ENCODE data around the gene RUBCN.
"Not testable (repeated sequence)": the region's sequence is repeated elsewhere in the genome, so short reads cannot be mapped to it uniquely, and the experiment has no call there.

RUBCN gene

GRCh38 chr3:197658706-197659105, 78.0 kb downstream of the RUBCN start:
- DNase-seq (ENCODE audit: low read depth in 2 of 2) = not testable (repeated sequence)

DNA sequence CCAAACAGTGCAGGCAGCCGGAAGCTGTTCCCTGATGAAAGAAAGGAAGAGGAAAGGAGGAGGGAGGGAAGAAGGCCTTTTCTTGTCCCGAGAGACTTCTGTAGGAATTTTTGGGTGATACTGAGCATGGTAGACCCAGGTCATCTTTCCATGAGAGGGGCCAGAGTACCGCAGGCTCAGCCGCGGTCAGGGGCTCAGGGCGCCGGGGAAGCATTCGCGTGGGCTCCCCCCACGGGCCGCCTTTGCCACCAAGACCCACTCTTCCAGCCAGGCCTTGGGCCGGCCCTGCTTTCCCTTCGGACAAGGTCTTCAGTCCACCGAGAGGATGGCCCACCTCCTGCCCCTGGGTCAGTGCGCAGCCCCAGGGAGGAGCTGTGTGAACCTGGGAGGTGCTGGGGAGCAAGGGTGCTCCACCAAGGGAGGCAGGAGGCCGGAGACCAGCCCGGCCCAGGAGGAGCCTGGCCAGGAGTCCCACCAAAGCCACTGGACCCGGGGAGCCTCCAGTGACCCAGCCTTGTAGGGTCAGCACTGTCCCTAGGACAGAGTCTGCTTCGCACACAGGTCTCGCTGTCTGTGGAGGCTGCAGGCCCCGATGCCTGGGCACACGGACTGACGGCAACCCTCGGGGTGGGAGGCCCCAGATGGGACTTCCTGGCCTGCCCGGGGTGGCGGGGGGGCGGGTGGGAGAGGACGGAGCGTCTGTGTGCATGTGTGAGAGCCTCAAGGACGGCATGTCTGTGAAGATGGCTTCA, 79.0 kb downstream of the RUBCN start:
- DNase-seq (ENCODE audit: low read depth in 2 of 2) = not testable (repeated sequence)

GRCh38 chr3:197656960-197657359, 79.7 kb downstream of the RUBCN start:
- DNase-seq (ENCODE audit: low read depth in 2 of 2) = not testable (repeated sequence)

- DNase-seq (ENCODE audit: low read depth in 2 of 2) = not testable (repeated sequence)
These were observed 80.6 kb downstream of the RUBCN start for GRCh38 chr3:197656129-197656528.

GRCh38 chr3:197654998-197655330, 81.7 kb downstream of the RUBCN start:
- DNase-seq (ENCODE audit: low read depth in 2 of 2) = not testable (repeated sequence)

DNA sequence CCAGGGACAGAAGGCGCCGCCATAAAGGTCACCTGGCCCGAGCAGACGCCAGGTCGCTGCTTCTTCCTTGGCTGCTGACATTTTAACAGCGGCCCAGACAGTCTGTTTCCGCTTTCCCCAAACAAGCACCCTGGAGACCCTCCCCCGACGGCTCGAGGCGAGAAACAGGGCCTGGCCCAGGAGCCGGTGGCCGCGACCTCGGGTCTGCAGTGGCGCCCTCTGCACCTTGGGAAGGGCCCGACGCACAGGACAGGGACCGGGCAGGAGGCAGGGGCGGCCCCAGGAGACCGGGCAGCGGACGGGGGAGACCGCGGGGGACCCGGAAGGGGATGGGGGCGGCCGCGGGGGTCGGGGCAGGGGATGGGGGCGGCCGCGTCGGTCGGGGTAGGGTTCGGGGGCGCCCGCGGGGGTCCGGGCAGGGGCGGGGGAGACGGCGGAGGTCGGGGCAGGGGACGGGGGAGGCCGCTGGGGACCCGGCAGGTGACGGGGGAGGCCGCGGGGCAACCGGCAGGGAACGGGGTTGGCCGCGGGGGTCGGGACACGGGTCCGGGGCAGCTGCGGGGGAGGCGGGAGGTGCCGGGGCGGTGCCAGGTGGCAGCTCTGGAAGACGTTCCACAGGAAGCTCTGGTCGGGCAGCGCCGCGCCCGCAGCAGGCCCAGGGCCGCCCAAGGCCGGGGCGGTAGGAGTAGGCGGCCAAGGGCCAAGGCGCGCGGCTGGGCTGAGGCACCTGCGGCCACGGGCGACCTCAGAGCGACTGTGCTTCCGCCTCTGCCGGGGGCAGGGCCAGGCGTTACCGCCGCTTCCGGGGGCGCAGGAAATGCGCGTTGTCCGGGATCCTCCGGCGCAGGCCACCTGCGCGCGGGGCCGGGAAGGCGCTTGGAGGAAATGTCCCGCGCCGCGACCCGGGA, 82.4 kb downstream of the RUBCN start:
- DNase-seq (ENCODE audit: low read depth in 2 of 2) = peak in 1 of 2 donors; percentile 31

DNA sequence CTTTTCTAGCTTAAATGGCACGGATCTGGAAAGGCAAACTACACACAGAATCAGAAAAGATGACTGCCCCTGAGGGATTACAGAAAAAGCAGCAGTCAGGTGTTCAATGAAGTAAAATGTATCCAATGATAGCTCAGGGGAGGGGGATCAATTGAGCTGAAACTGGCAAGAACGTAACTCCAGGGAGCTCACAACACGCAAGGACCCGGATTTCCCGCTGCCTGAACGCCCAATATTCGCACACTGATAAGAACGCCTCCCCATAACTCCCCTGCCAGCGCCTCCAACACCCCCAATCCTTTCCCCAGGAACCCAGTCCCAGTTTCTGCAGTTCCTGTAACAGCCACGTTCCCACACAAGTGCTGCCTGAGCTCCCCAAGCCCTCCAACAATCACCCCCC, 83.8 kb downstream of the RUBCN start:
- not testable (repeated sequence) for DNase-seq (ENCODE audit: low read depth in 2 of 2)

DNA sequence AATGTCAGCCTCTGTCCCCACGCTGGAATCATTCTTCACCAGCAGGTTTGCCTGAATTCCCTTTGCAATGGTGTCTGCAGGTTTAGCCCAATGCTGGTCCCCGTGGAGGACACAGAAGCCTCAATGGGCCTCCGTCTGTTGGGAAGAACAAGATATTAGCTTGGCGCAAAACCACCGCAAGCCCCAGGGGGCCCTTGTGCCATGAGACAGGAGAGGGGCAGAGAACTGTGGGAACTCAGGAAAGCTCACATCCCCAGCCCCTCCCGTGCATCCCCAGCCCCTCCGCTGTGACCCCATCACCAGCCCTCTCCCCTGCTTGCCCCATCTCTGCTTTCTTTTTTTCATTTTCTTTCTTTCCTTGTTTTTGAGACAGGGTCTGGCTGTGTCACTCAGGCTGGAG, 89.1 kb downstream of the RUBCN start:
- DNase-seq (ENCODE audit: low read depth in 2 of 2) = not testable (repeated sequence)

GRCh38 chr3:197647191-197647590, 89.5 kb downstream of the RUBCN start:
- not testable (repeated sequence) for DNase-seq (ENCODE audit: low read depth in 2 of 2)

GRCh38 chr3:197646294-197646693, 90.4 kb downstream of the RUBCN start:
- DNase-seq (ENCODE audit: low read depth in 2 of 2) = not testable (repeated sequence)

GRCh38 chr3:197637556-197637955, 99.1 kb downstream of the RUBCN start:
- DNase-seq (ENCODE audit: low read depth in 2 of 2) = not testable (repeated sequence)

DNA sequence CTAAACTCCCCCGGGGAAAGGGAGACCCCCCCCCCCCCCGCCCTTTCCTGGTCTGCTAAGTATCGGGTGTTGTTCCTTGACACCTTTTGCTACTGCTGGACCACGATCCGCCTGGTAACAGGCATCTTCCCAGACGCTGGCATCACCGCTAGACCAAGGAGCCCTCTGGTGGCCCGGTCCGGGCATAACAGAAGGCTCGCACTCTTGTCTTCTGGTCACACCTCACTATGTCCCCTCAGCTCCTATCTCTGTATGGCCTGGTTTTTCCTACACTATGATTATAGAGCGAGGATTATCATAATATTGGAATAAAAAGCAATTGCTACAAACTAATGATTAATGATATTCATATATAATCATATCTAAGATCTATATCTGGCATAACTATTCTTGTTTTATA, 104.7 kb downstream of the RUBCN start:
- not testable (repeated sequence) for DNase-seq (ENCODE audit: low read depth in 2 of 2)

DNA sequence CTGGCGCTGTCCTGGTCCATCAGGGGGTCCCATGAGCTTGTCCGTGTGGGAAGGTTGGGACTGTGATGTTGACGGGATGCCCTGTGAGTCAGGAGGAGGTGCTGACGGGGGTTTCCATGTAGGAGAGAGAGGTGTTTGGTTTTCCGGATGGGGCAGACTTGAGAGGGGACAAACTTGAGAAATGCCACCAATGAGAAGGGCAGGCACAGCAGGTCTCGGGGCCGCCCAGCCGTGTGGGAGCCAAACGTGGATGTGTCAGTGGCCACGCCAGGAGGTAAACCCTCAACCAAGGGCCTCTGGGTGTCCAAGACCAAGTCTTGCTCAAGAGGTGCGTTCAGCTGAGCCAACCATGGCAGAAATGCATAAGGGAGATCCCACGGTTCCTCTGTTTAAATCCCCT, 105.9 kb downstream of the RUBCN start:
- DNase-seq (ENCODE audit: low read depth in 2 of 2) = not testable (repeated sequence)

DNA sequence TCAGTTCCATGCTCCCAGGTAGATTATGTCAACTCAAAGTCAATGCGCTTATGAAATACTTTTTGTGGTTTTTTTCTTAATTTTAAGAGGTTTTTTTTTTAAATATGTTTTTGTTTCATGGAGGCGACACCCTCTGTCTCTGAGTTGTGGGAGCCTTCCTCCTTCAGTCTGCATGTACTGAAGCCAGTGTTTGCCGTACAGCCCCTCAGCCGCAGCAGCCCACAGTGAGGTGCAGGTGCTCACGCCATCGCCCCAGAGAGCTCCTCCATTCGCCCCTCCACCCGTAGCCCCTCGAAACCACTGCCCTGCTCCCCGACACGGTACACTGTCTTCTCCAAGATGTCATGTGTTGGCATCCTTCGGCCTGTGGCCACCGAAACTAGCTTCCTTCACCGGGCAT, 107.4 kb downstream of the RUBCN start:
- not testable (repeated sequence) for DNase-seq (ENCODE audit: low read depth in 2 of 2)

DNA sequence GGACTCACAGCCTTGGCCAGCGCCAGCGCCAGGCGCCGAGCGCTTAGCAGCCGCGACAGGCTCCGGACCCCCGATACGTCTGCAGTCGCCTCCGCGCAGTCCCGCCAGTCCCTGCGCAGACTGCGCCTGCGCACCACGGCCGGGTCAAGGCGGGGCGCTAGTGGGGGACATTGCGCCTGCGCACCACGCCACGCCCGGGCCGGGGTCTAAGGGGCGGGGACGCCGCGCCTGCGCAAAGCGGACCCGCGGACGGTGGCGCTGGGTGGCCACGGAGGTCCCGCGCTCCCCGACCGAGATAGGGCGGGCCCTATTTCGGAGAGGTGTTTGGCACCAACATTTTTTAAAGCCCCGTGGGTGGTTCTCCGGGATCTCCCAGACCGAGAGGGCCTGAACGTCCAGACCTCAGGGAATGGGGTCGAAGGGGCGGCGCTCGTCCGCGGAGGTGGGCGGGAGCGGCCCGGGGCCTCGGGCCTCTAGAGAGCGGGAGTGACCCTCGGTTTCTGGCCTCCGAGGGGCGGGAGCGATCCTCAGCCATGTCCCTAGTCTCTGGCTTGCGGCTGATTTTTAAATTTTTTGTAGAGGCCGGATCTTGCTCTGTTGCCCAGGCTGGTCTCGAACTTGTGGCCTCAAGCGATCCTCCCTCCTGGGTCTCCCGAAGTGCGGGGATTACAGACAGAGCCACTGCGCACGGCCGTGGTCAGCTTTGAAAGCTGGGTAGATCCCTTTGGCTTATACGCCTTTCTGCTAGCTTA, 108.8 kb downstream of the RUBCN start:
- peak; percentile 83 to 85 for DNase-seq (ENCODE audit: low read depth in 2 of 2)

DNA sequence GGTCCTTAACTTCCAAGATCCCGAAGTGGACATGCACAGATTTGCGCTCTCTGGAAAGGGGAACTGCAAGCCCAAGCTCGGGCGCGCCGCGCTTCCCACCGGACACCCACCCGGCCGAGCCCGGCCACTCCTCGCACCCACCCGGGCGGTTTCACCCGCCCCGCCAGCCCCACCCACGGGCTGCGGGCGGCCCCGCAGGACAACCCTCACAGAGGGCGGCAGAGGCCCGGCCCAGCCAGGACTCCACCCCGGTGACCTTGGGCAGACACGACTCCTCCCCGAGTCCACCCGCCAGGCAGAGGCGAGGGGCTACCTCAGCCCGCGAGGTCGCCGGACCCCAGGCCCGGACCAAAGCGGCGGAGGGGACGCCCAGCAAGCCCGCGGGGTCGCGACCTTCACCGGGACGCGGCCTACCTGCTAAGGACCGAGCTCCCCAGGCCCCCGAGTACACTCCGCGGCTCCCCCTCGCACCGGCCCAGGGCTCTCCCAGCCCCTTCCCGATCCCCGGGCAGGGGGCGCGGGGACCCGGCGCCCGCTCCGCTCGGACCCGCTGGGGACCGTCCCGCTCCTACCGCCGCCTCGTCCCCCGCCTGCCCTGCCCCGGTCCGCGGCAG, 109.4 kb downstream of the RUBCN start:
- DNase-seq (ENCODE audit: low read depth in 2 of 2) = not testable (repeated sequence)

- not testable (repeated sequence) for DNase-seq (ENCODE audit: low read depth in 2 of 2)
These were observed 110.1 kb downstream of the RUBCN start for GRCh38 chr3:197626404-197627157.

DNA sequence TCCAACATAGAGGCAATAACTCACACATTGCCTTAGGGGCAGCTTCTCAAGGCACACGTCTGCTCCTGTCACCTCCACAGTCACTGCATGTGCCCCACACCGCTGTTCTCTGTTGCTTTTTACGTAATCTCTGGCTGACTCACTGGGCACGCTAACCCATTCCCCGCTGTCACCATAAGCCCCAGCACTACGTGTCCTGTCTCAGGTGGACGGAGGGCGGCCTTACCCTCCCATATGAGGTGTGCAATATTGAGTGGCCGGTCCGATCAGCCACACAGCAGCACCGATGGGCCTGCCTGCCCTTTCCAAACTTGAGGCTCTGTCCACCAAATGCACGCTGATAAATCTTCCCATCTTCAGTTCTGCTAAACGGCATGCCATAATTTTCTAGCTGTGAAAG, 115.2 kb downstream of the RUBCN start:
- DNase-seq (ENCODE audit: low read depth in 2 of 2) = not testable (repeated sequence)
